Ovary (tissue), 9 donors: ENCODE data around the gene ARHGAP9. TPM values are rescaled to one million over a fixed set of nuclear protein-coding genes. Genes with fewer than 3 reads are reported as not detected.

Experiments used
- DNase-seq, 5 donors: peaks; one replicate each; pipeline ENCODE4 v3.0.0-alpha.2; 2019 to 2020
- H3K27ac ChIP-seq, 2 donors: fragments of 200-600 bp; one replicate each; pipeline versions ENCODE4 v1.5.1 to v1.8.0; 2019 to 2022
- H3K27me3 ChIP-seq: fragments of 200-600 bp; one replicate; pipeline ENCODE4 v1.8.0; 2022
- H3K36me3 ChIP-seq: fragments of 200-600 bp; sonication (generic); one replicate; pipeline ENCODE4 v1.5.1; 2019
- H3K4me1 ChIP-seq: one replicate; pipeline ENCODE4 v1.8.1; 2013; ENCODE audit warnings: mild to moderate bottlenecking, moderate library complexity; ENCODE audit not compliant: insufficient read depth
- H3K4me3 ChIP-seq: fragments of 200-600 bp; sonication (generic); one replicate; pipeline ENCODE4 v1.5.1; 2017
- H3K9me3 ChIP-seq, 2 donors: fragments of 200-600 bp in 1 of 2; sonication (generic) in 1 of 2; one replicate each; pipeline versions ENCODE4 v1.5.1 to v1.8.1; 2013 to 2019; ENCODE audit warnings: mild to moderate bottlenecking in 1 of 2, moderate library complexity in 1 of 2
- CTCF ChIP-seq, 3 donors: fragments of 450-650 bp in 2 of 3; fragments of 200-600 bp in 1 of 3; IDR thresholded peaks; one replicate each; pipeline versions ENCODE4 v1.5.1 to v1.8.0; 2016 to 2022; ENCODE audit warnings: antibody characterized with exemption in 3 of 3, mild to moderate bottlenecking in 1 of 3
- EP300 ChIP-seq: sonication (generic); formaldehyde crosslinking; IDR thresholded peaks from one replicate; pipeline ENCODE4 v1.6.1; 2017; ENCODE audit warnings: antibody characterized with exemption
- POLR2A ChIP-seq: fragments of 450-650 bp; IDR thresholded peaks from one replicate; pipeline ENCODE4 v1.6.1; 2017; ENCODE audit warnings: antibody characterized with exemption, mild to moderate bottlenecking, moderate library complexity
- WGBS, 3 donors: extraction: QIAGEN DNeasy Blood & Tissue Kit in 1 of 3; methylation state at CpG; one replicate each; pipeline versions ENCODE4 v1.1.5 to v1.1.7; 2013 to 2017; 5-methylcytosine and 5-hydroxymethylcytosine counted together
- intact Hi-C, 4 donors: fragments of 100-400 bp; cut with DNase I; formaldehyde crosslinking; loops; one replicate each; pipeline versions ENCODE4 v1.11.0 to v1.15.1; 2022 to 2023
- polyA plus RNA-seq, 2 donors: library from polyadenylated mRNA; stranded (reverse); fragments of 200-250 nt in 1 of 2; fragments of 350-450 nt in 1 of 2; fragmentation: Illumina TruSeq in 1 of 2; extraction: RNeasy Lipid Tissue Mini Kit (QIAGEN cat#74804) in 1 of 2; gene quantifications; one replicate each; pipeline ENCODE4 v1.2.3, GENCODE V29; 2013 to 2014
- total RNA-seq, 7 donors: library from RNA; depleted of rRNA in 2 of 7; stranded (reverse); fragments of >200 nt in 2 of 7; fragmentation: NEBNext Ultra II Directional in 3 of 7; extraction: Animal tissue kit (Norgen Biotek cat#: 25700) in 3 of 7; gene quantifications; one replicate each; pipeline versions ENCODE4 v1.1.0 to v1.2.4, GENCODE V29; 2016 to 2023
- donor health status: DM: no; HTN: no; CAD: no; lungs with moderate emphysema.
- donor health status: DM: no; HTN: no; CAD: no.
- donor health status: Bipolar disorder and iron deficiency.
- donor health status: DM: yes; HTN: yes; CAD: no.
- donor health status: DM: no; HTN: no; CAD: no.
- donor health status: DM: yes; HTN: yes; CAD: no.

Gene ARHGAP9
- total and polyA plus RNA-seq, 9 donors = 2.6 to 9.5 (median 4.2) TPM

- no peaks in the 10 kb centered on the region for H3K36me3 ChIP-seq
- DNase-seq = no peak
- no peaks in the 10 kb centered on the region for H3K27me3 ChIP-seq
- no peaks in the 10 kb centered on the region for H3K9me3 ChIP-seq
- H3K27ac ChIP-seq = no peak overlapping the region
- no peak for TF ChIP-seq CTCF (IDR thresholded peaks at IDR 0.05)
- TF ChIP-seq POLR2A = no peak
- TF ChIP-seq EP300 = no peak
- peaks cover 1% of the 10 kb centered on the region for H3K4me1 ChIP-seq
- no peak overlapping the region for H3K4me3 ChIP-seq
- intact Hi-C loops = loop anchor here (5.0 to 10.0 kb wide), 4 partner anchors 147 to 192 kb away; no protein-coding TSS in a partner anchor
- 96 to 100% (median 100%) methylated on average over 2 of the region's 2 CpGs for WGBS, 3 donors
Observed at GRCh38 chr12:57454213-57454565, 25.5 kb downstream of the ARHGAP9 start.

GRCh38 chr12:57452937-57453509, 26.6 kb downstream of the ARHGAP9 start:
- Histone ChIP-seq H3K27ac (no peak overlapping the region), H3K9me3 (no peaks in the 10 kb centered on the region), H3K4me3 (no peak overlapping the region), H3K4me1 (no peaks in the 10 kb centered on the region), H3K27me3 (no peaks in the 10 kb centered on the region), H3K36me3 (no peaks in the 10 kb centered on the region)
- intact Hi-C loops = loop anchor here (5.0 to 10.0 kb wide), 4 partner anchors 146 to 191 kb away; no protein-coding TSS in a partner anchor
- TF ChIP-seq CTCF (IDR thresholded peaks at IDR 0.05) (peak; percentile 86 to 88 (median 87)), POLR2A (no peak)
- peak; percentile 59 to 85 (median 83) for DNase-seq
- WGBS, 3 donors = 15 to 19% (median 17%) methylated on average over 7 of the region's 7 CpGs

- 23 to 29% (median 25%) methylated on average over 9 of the region's 9 CpGs for WGBS, 3 donors
- H3K27me3 ChIP-seq = no peaks in the 10 kb centered on the region
- no peak for DNase-seq
- no peak overlapping the region for H3K4me3 ChIP-seq
- no peaks in the 10 kb centered on the region for H3K36me3 ChIP-seq
- H3K9me3 ChIP-seq = no peaks in the 10 kb centered on the region
- intact Hi-C loops = loop anchor here (5.0 to 10.0 kb wide), 4 partner anchors 145 to 190 kb away; no protein-coding TSS in a partner anchor
- TF ChIP-seq POLR2A (no peak), CTCF (IDR thresholded peaks at IDR 0.05) (no peak), EP300 (no peak)
- no peak overlapping the region for H3K27ac ChIP-seq
- no peaks in the 10 kb centered on the region for H3K4me1 ChIP-seq
Observed at GRCh38 chr12:57452181-57452936, 27.3 kb downstream of the ARHGAP9 start.

- H3K36me3 ChIP-seq = no peaks in the 10 kb centered on the region
- WGBS, 3 donors = 28 to 42% (median 30%) methylated on average over 6 of the region's 6 CpGs
- intact Hi-C loops = loop anchor here (2.0 to 10.0 kb wide), 5 partner anchors 144 to 189 kb away; no protein-coding TSS in a partner anchor
Observed at GRCh38 chr12:57451233-57451778, 28.4 kb downstream of the ARHGAP9 start.

More at GRCh38 chr12:57451233-57451778, 28.4 kb downstream of the ARHGAP9 start:
- H3K4me3 ChIP-seq = no peak overlapping the region
- no peak overlapping the region for H3K27ac ChIP-seq
- no peaks in the 10 kb centered on the region for H3K27me3 ChIP-seq
- TF ChIP-seq CTCF (IDR thresholded peaks at IDR 0.05) (no peak), POLR2A (no peak), EP300 (no peak)
- no peaks in the 10 kb centered on the region for H3K4me1 ChIP-seq
- DNase-seq = no peak
- H3K9me3 ChIP-seq = no peaks in the 10 kb centered on the region
